ENCODE measurements around the gene TMEM19.

TMEM19 gene

GRCh38 chr12:71662849-71663560, 22.9 kb upstream of the TMEM19 start:
- no peak for TF ChIP-seq CTCF (IDR thresholded peaks at IDR 0.05; ENCODE audit: low read depth, low read length)
- H3K4me1 ChIP-seq: peaks cover 2% of the 10 kb centered on the region; the same call in 1 of the 2 replicates
- peak overlapping the region; percentile 96 for H3K4me3 ChIP-seq (ENCODE audit: low read depth, low read length)
- H3K27me3 ChIP-seq: no peaks in the 10 kb centered on the region
- DNase-seq: peak; percentile 48
- no peaks in the 10 kb centered on the region for H3K9me3 ChIP-seq
- H3K36me3 ChIP-seq: peaks cover 11% of the 10 kb centered on the region

- Histone ChIP-seq H3K27me3 (no peaks in the 10 kb centered on the region), H3K4me1 (peaks cover 2% of the 10 kb centered on the region; the same call in 1 of the 2 replicates), H3K4me3 (ENCODE audit: low read depth, low read length) (peak within 1 kb of the TSS; percentile 96), H3K9me3 (no peaks in the 10 kb centered on the region), H3K36me3 (peaks cover 5% of the 10 kb centered on the region)
- peak; percentile 41 for TF ChIP-seq CTCF (IDR thresholded peaks at IDR 0.05; ENCODE audit: low read depth, low read length)
- DNase-seq: peak; percentile 93
Observed at GRCh38 chr12:71663561-71664410, 22.1 kb upstream of the TMEM19 start, which contains the start of the genes THAP2 and ZFC3H1. THAP2 (plus strand) TSS chr12:71664301; CDS start chr12:71664510, 209 bp downstream. ZFC3H1 (minus strand) TSS chr12:71663848; CDS start chr12:71663610, 238 bp downstream.

- Histone ChIP-seq H3K4me1 (peaks cover 2% of the 10 kb centered on the region; the same call in 1 of the 2 replicates), H3K27me3 (no peaks in the 10 kb centered on the region), H3K9me3 (no peaks in the 10 kb centered on the region), H3K4me3 (ENCODE audit: low read depth, low read length) (peak overlapping the region; percentile 96), H3K36me3 (no peaks in the 10 kb centered on the region; the same call in 1 of the 2 replicates)
- TF ChIP-seq CTCF (IDR thresholded peaks at IDR 0.05; ENCODE audit: low read depth, low read length): no peak
- DNase-seq: no peak
Observed at GRCh38 chr12:71664411-71665089, 21.3 kb upstream of the TMEM19 start.

- no peak for DNase-seq
- TF ChIP-seq CTCF (IDR thresholded peaks at IDR 0.05; ENCODE audit: low read depth, low read length): no peak
- Histone ChIP-seq H3K9me3 (no peaks in the 10 kb centered on the region), H3K27me3 (no peaks in the 10 kb centered on the region), H3K4me1 (peaks cover 2% of the 10 kb centered on the region; the same call in 1 of the 2 replicates), H3K4me3 (ENCODE audit: low read depth, low read length) (peak overlapping the region; percentile 96), H3K36me3 (no peaks in the 10 kb centered on the region)
Observed at GRCh38 chr12:71665090-71665463, 20.8 kb upstream of the TMEM19 start.

GRCh38 chr12:71666259-71666658, 19.6 kb upstream of the TMEM19 start:
- no peaks in the 10 kb centered on the region for H3K36me3 ChIP-seq
- TF ChIP-seq CTCF (IDR thresholded peaks at IDR 0.05; ENCODE audit: low read depth, low read length): no peak
- no peak overlapping the region for H3K4me3 ChIP-seq (ENCODE audit: low read depth, low read length)
- H3K27me3 ChIP-seq: no peaks in the 10 kb centered on the region
- peaks cover 3% of the 10 kb centered on the region; the same call in 1 of the 2 replicates for H3K4me1 ChIP-seq
- H3K9me3 ChIP-seq: no peaks in the 10 kb centered on the region
- DNase-seq: no peak

Data from BE2C (cell line).